Esophagus muscularis mucosa (tissue), 4 donors: Measurements from ENCODE around the gene ZSWIM1. TPM values are rescaled to one million over a fixed set of nuclear protein-coding genes. Genes with fewer than 3 reads are reported as not detected.
A peak's percentile ranks its signal among the peaks of the same experiment; 100 is the strongest.

Experiments used
- DNase-seq: peaks from one replicate; pipeline ENCODE4 v3.0.0-alpha.2; 2017; ENCODE audit errors: extremely low spot score
- H3K27ac ChIP-seq, 4 donors: fragments of 200-600 bp; sonication (generic); replicated peaks in 1 of 4; 1 replicate in 3 of 4; 2 replicates in 1 of 4; pipeline ENCODE4 v1.5.1; 2016 to 2019; ENCODE audit warnings: mild to moderate bottlenecking in 1 of 4
- H3K27me3 ChIP-seq, 4 donors: fragments of 200-600 bp; sonication (generic); one replicate each; pipeline versions ENCODE4 v1.5.1 to v1.6.0; 2016 to 2019
- H3K36me3 ChIP-seq, 4 donors: fragments of 200-600 bp; sonication (generic); one replicate each; pipeline ENCODE4 v1.5.1; 2016 to 2019
- H3K4me1 ChIP-seq, 4 donors: fragments of 200-600 bp; sonication (generic); one replicate each; pipeline ENCODE4 v1.5.1; 2016 to 2019
- H3K4me3 ChIP-seq, 4 donors: fragments of 200-600 bp; sonication (generic); 1 replicate in 2 of 4; 2 replicates in 2 of 4; pipeline ENCODE4 v1.5.1; 2016 to 2019; ENCODE audit warnings: mild to moderate bottlenecking in 4 of 4, moderate library complexity in 1 of 4
- H3K9me3 ChIP-seq, 4 donors: fragments of 200-600 bp; sonication (generic); 1 replicate in 3 of 4; 2 replicates in 1 of 4; pipeline ENCODE4 v1.5.1; 2016 to 2019
- EP300 ChIP-seq: sonication (generic); formaldehyde crosslinking; IDR thresholded peaks from one replicate; pipeline ENCODE4 v1.6.1; 2017; ENCODE audit warnings: antibody characterized with exemption
- POLR2A ChIP-seq: fragments of 450-650 bp; IDR thresholded peaks from one replicate; pipeline ENCODE4 v1.6.1; 2017; ENCODE audit warnings: antibody characterized with exemption, moderate library complexity, mild to moderate bottlenecking, low read depth
- POLR2AphosphoS5 ChIP-seq, 2 donors: sonication (generic); formaldehyde crosslinking; IDR thresholded peaks; one replicate each; pipeline ENCODE4 v1.6.1; 2017; ENCODE audit warnings: antibody characterized with exemption in 2 of 2
- WGBS: methylation state at CpG from one replicate; pipeline ENCODE4 v1.1.5; 2018; 5-methylcytosine and 5-hydroxymethylcytosine counted together
- intact Hi-C: fragments of 100-400 bp; cut with DNase I; formaldehyde crosslinking; loops from one replicate; pipeline ENCODE4 v1.15.1; 2023
- total RNA-seq, 4 donors: library from RNA; depleted of rRNA; stranded (reverse); fragments of >200 nt; gene quantifications; one replicate each; pipeline versions ENCODE4 v1.1.0 to v1.2.1, GENCODE V29; 2016
- TF ChIP-seq, protein P1 (sequence below), 3 experiments: fragments of 200-600 bp in 2 of 3; fragments of 450-650 bp in 1 of 3; sonication (generic) in 2 of 3; IDR thresholded peaks; one replicate each; pipeline ENCODE4 v1.5.1; 2017 to 2019; ENCODE audit warnings: antibody characterized with exemption in 3 of 3, mild to moderate bottlenecking in 2 of 3, moderate library complexity in 1 of 3

ZSWIM1 gene
- total RNA-seq, 4 donors from 2014 or later = 7.1 to 13.5 (median 9.2) TPM

DNA sequence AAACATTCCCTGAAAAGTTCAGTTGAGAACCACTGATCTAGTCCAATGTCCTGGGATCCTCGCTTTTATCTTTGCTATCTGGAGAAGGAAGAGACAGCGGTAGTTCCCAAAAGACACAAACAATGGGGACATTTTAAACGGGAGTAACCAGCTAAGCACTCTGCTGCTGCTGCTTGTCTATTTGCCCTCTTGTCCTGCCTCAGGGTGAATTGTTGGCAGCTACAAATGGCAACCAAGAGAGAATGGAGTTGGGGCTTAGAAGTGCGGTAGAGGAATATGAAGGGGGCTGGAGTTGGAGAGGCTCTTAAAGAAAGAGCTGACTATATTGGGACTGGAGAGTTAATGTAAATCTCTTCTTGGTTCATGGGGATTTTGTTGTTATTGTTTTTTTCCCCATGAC, 6.5 kb upstream of the ZSWIM1 start:
- TF ChIP-seq EP300 (no peak), POLR2AphosphoS5 (IDR thresholded peaks at IDR 0.05) (no peak), POLR2A (no peak)
- TF ChIP-seq, protein P1, sequence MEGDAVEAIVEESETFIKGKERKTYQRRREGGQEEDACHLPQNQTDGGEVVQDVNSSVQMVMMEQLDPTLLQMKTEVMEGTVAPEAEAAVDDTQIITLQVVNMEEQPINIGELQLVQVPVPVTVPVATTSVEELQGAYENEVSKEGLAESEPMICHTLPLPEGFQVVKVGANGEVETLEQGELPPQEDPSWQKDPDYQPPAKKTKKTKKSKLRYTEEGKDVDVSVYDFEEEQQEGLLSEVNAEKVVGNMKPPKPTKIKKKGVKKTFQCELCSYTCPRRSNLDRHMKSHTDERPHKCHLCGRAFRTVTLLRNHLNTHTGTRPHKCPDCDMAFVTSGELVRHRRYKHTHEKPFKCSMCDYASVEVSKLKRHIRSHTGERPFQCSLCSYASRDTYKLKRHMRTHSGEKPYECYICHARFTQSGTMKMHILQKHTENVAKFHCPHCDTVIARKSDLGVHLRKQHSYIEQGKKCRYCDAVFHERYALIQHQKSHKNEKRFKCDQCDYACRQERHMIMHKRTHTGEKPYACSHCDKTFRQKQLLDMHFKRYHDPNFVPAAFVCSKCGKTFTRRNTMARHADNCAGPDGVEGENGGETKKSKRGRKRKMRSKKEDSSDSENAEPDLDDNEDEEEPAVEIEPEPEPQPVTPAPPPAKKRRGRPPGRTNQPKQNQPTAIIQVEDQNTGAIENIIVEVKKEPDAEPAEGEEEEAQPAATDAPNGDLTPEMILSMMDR (IDR thresholded peaks at IDR 0.05) = no peak
- Histone ChIP-seq H3K4me1 (no peaks in the 10 kb centered on the region), H3K36me3 (peaks cover 0 to 25% (median 23%) of the 10 kb centered on the region in 4 donors), H3K4me3 (no peak overlapping the region), H3K27ac (no peak overlapping the region), H3K9me3 (no peaks in the 10 kb centered on the region), H3K27me3 (no peaks in the 10 kb centered on the region)
- DNase-seq = no peak
- WGBS = 81% methylated on average over 4 of the region's 4 CpGs
- intact Hi-C loops = no loop called here

DNA sequence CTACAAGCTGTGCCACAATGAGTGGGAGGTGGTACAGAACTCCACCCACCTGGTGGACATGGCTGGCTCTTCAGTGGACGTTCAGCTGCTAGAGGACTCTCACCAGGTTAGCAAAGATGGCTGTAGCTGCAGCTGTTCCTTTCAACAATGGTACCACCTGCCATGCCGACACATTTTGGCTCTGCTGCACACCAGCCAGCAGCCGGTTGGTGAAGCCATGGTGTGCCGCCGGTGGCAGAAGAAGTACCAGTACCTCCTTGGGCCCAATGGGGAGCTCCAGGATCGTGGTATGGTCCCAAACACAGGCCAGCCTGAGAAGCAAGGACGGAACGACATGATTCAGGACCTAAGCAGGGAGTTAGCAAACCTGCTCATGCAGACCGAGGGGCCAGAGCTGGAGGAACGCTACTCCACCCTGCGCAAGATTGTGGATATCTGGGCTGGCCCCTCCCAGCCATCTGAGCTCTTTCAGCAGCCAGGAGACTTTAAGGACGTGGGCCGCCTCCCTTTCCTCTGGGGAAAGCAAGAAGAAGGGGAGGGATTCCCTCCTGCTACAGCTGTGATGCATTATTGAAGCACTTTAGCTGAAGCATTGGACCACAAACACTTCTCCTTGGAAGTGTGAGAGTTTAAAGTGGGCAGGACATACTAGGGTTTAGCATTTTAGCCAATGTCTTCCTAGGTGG, 2.8 kb upstream of the ZSWIM1 start:
- Histone ChIP-seq H3K9me3 (no peaks in the 10 kb centered on the region), H3K27me3 (no peaks in the 10 kb centered on the region), H3K27ac (no peak overlapping the region), H3K4me1 (peaks cover 11 to 29% (median 21%) of the 10 kb centered on the region in 4 donors), H3K36me3 (peaks cover 0 to 34% (median 31%) of the 10 kb centered on the region in 4 donors), H3K4me3 (no peak overlapping the region)
- no peak for DNase-seq
- intact Hi-C loops = no loop called here
- WGBS = 91% methylated on average over 12 of the region's 13 CpGs
- TF ChIP-seq, protein P1 (IDR thresholded peaks at IDR 0.05) = no peak
- TF ChIP-seq POLR2AphosphoS5 (IDR thresholded peaks at IDR 0.05) (peak; percentile 18 to 34), EP300 (no peak), POLR2A (no peak)

DNA sequence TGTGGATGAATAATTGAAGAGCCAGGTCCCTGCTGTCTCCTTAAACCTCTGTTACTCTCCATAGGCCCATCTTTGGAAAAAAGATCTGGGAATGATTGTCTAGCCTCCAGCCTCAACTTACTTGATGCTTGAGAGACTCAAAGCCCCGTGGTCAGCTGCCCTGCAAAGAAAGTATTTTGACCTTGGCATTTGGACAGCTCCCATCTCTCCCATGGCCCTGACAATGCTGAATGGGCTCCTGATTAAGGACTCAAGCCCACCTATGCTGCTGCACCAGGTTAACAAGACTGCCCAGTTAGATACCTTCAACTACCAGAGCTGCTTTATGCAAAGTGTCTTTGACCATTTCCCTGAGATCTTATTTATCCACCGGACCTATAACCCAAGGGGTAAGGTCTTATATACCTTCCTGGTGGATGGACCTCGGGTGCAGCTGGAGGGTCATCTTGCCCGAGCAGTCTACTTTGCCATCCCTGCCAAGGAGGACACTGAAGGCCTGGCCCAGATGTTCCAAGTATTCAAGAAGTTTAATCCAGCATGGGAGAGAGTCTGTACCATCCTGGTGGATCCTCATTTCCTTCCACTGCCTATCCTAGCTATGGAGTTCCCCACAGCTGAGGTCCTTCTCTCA, 1.6 kb downstream of the ZSWIM1 start:
- Histone ChIP-seq H3K9me3 (no peaks in the 10 kb centered on the region), H3K4me3 (no peak overlapping the region), H3K36me3 (peaks cover 0 to 63% (median 54%) of the 10 kb centered on the region in 4 donors), H3K27ac (no peak overlapping the region), H3K27me3 (no peaks in the 10 kb centered on the region), H3K4me1 (peaks cover 16 to 55% (median 32%) of the 10 kb centered on the region in 4 donors)
- intact Hi-C loops = loop anchor here (10.0 kb wide), 1 partner anchor 78 kb away; no protein-coding TSS in a partner anchor
- no peak for DNase-seq
- WGBS = 75% methylated on average over 4 of the region's 4 CpGs
- TF ChIP-seq POLR2A (no peak), POLR2AphosphoS5 (IDR thresholded peaks at IDR 0.05) (no peak), EP300 (no peak)
- TF ChIP-seq, protein P1 (IDR thresholded peaks at IDR 0.05) = no peak

DNA sequence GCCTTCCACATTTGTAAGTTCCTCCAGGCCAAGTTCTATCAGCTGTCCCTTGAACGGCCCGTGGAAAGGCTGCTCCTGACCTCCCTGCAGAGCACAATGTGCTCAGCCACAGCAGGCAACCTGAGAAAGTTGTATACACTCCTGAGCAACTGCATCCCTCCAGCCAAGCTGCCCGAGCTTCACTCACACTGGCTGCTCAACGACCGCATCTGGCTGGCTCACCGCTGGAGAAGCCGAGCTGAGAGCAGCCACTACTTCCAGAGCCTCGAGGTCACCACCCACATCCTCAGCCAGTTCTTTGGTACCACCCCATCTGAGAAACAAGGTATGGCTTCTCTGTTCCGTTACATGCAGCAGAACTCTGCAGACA, 2.1 kb downstream of the ZSWIM1 start:
- Histone ChIP-seq H3K27ac (no peak overlapping the region), H3K36me3 (peaks cover 0 to 58% (median 51%) of the 10 kb centered on the region in 4 donors), H3K9me3 (no peaks in the 10 kb centered on the region), H3K4me1 (peaks cover 16 to 55% (median 32%) of the 10 kb centered on the region in 4 donors), H3K4me3 (no peak overlapping the region), H3K27me3 (no peaks in the 10 kb centered on the region)
- intact Hi-C loops = loop anchor here (10.0 kb wide), 1 partner anchor 78 kb away; no protein-coding TSS in a partner anchor
- 80% methylated on average over 9 of the region's 9 CpGs for WGBS
- TF ChIP-seq POLR2AphosphoS5 (IDR thresholded peaks at IDR 0.05) (no peak), EP300 (no peak), POLR2A (no peak)
- TF ChIP-seq, protein P1 (IDR thresholded peaks at IDR 0.05) = no peak
- no peak for DNase-seq
